GM19397 (cell line): ENCODE data around the gene CC2D2A.
"Not testable (repeated sequence)": the region's sequence is repeated elsewhere in the genome, so short reads cannot be mapped to it uniquely, and the experiment has no call there.

Source experiments
- ATAC-seq: cut with Tn5 transposase; IDR thresholded peaks from one replicate; pipeline ENCODE4 v1.9.1; 2021; ENCODE audit warnings: mild to moderate bottlenecking, moderate library complexity; ENCODE audit not compliant: unreplicated experiment

CC2D2A gene

GRCh38 chr4:15556511-15557092 is 86.9 kb downstream of the CC2D2A start:
- ATAC-seq, result no peak

GRCh38 chr4:15557786-15558550 is 88.3 kb downstream of the CC2D2A start:
- no peak for ATAC-seq

- no peak for ATAC-seq
Observed at GRCh38 chr4:15558561-15558960, 88.9 kb downstream of the CC2D2A start.

- no peak for ATAC-seq
Observed at GRCh38 chr4:15562114-15562513, 92.4 kb downstream of the CC2D2A start.

GRCh38 chr4:15562623-15563022 is 92.9 kb downstream of the CC2D2A start:
- ATAC-seq, result no peak

- ATAC-seq, result no peak
Observed at GRCh38 chr4:15563871-15564270, 94.2 kb downstream of the CC2D2A start.

GRCh38 chr4:15568821-15569220 is 99.1 kb downstream of the CC2D2A start:
- ATAC-seq, result no peak

GRCh38 chr4:15569746-15570145 is 100.1 kb downstream of the CC2D2A start:
- ATAC-seq, result no peak

GRCh38 chr4:15575966-15576365 is 106.3 kb downstream of the CC2D2A start:
- ATAC-seq, result no peak

- no peak for ATAC-seq
Observed at GRCh38 chr4:15577508-15577907, 107.8 kb downstream of the CC2D2A start.

GRCh38 chr4:15584785-15585184 is 115.1 kb downstream of the CC2D2A start:
- no peak for ATAC-seq

- no peak for ATAC-seq
Observed at GRCh38 chr4:15585331-15585730, 115.6 kb downstream of the CC2D2A start.

GRCh38 chr4:15586066-15586465 is 116.4 kb downstream of the CC2D2A start:
- no peak for ATAC-seq

GRCh38 chr4:15587649-15588048 is 118.0 kb downstream of the CC2D2A start:
- ATAC-seq, result no peak

- no peak for ATAC-seq
Observed at GRCh38 chr4:15592799-15593198, 123.1 kb downstream of the CC2D2A start.

- ATAC-seq, result no peak
Observed at GRCh38 chr4:15598644-15599043, 129.0 kb downstream of the CC2D2A start.

GRCh38 chr4:15600176-15600575 is 130.5 kb downstream of the CC2D2A start:
- ATAC-seq, result no peak

- ATAC-seq, result no peak
Observed at GRCh38 chr4:15601862-15602261, 132.2 kb downstream of the CC2D2A start.

GRCh38 chr4:15605537-15605936 is 135.9 kb downstream of the CC2D2A start:
- ATAC-seq, result no peak

- ATAC-seq, result no peak
Observed at GRCh38 chr4:15610855-15611254, 141.2 kb downstream of the CC2D2A start.

- ATAC-seq, result no peak
Observed at GRCh38 chr4:15612136-15612535, 142.5 kb downstream of the CC2D2A start.

GRCh38 chr4:15614891-15615290 is 145.2 kb downstream of the CC2D2A start:
- ATAC-seq, result not testable (repeated sequence)

- ATAC-seq, result not testable (repeated sequence)
Observed at GRCh38 chr4:15617407-15617806, 147.7 kb downstream of the CC2D2A start.
